ENCODE results near the gene LEMD2. TPM values are rescaled to one million over a fixed set of nuclear protein-coding genes. Genes with fewer than 3 reads are reported as not detected.

LEMD2 gene
- polyA plus RNA-seq, 1 donor (not counting 4 experiments of a cell fraction or from before 2014, with no cell fraction given): 48.6 TPM

- Histone ChIP-seq H3K9me3 (ENCODE audit: control insufficient read depth, low read depth, low read length) (no peaks in the 10 kb centered on the region), H2AFZ (ENCODE audit: control insufficient read depth, low read length) (no peak within 1 kb of the TSS), H4K20me1 (ENCODE audit: control insufficient read depth, extremely low read depth, insufficient read depth, low read length) (no peaks in the 10 kb centered on the region), H3K36me3 (ENCODE audit: control insufficient read depth in 2 of 2, extremely low read depth in 1 of 2, insufficient read depth in 2 of 2, low read length in 2 of 2) (no peaks in the 10 kb centered on the region), H3K9ac (ENCODE audit: control insufficient read depth, extremely low read depth, insufficient read depth, low read length) (no peak within 1 kb of the TSS), H3K4me1 (ENCODE audit: control insufficient read depth, extremely low read depth, insufficient read depth, low read length) (no peaks in the 10 kb centered on the region), H3K27me3 (ENCODE audit: control insufficient read depth, extremely low read depth, insufficient read depth, low read length) (no peaks in the 10 kb centered on the region), H3K4me2 (ENCODE audit: control insufficient read depth, extremely low read depth, insufficient read depth, low read depth, low read length) (no peak within 1 kb of the TSS), H3K79me2 (ENCODE audit: control insufficient read depth, insufficient read depth, low read length) (no peaks in the 10 kb centered on the region), H3K4me3 (ENCODE audit: control insufficient read depth in 2 of 3, extremely low read depth in 1 of 3, insufficient read depth in 2 of 3, low read depth in 1 of 3, low read length in 3 of 3) (no peak within 1 kb of the TSS), H3K9me1 (ENCODE audit: control insufficient read depth, extremely low read depth, insufficient read depth, low read length) (no peaks in the 10 kb centered on the region), H3K27ac (ENCODE audit: control insufficient read depth, insufficient read depth, low read length) (no peak within 1 kb of the TSS)
- TF ChIP-seq CTCF (optimal IDR thresholded peaks at IDR 0.05 in 1 of 3, IDR thresholded peaks at IDR 0.05 in 1 of 3, conservative IDR thresholded peaks at IDR 0.05 in 1 of 3; ENCODE audit: extremely low read depth in 1 of 3, insufficient read depth in 2 of 3, low read length in 3 of 3) (no peak), EZH2 (IDR thresholded peaks at IDR 0.05; ENCODE audit: low read length) (no peak)
- no peak for FAIRE-seq
- dilution Hi-C loops (cut with MboI; ENCODE audit: extremely low pct_ligation_motif_present, low sequenced_read_pairs): no loop called here
- no peak for DNase-seq (ENCODE audit: low read depth, low spot score)
These were observed 14.7 kb upstream of the LEMD2 start, which contains the start of gene MLN for GRCh38 chr6:33803571-33804053. MLN (minus strand) TSS chr6:33804003; CDS start chr6:33801163, 2,840 bp downstream.

- no peak for TF ChIP-seq CTCF (optimal IDR thresholded peaks at IDR 0.05 in 1 of 3, IDR thresholded peaks at IDR 0.05 in 1 of 3, conservative IDR thresholded peaks at IDR 0.05 in 1 of 3; ENCODE audit: extremely low read depth in 1 of 3, insufficient read depth in 2 of 3, low read length in 3 of 3)
- TF ChIP-seq EZH2 (IDR thresholded peaks at IDR 0.05; ENCODE audit: low read length): no peak
- Histone ChIP-seq H3K4me1 (ENCODE audit: control insufficient read depth, extremely low read depth, insufficient read depth, low read length) (no peaks in the 10 kb centered on the region), H3K27me3 (ENCODE audit: control insufficient read depth, extremely low read depth, insufficient read depth, low read length) (no peaks in the 10 kb centered on the region), H3K36me3 (ENCODE audit: control insufficient read depth in 2 of 2, extremely low read depth in 1 of 2, insufficient read depth in 2 of 2, low read length in 2 of 2) (no peaks in the 10 kb centered on the region), H4K20me1 (ENCODE audit: control insufficient read depth, extremely low read depth, insufficient read depth, low read length) (no peaks in the 10 kb centered on the region), H3K79me2 (ENCODE audit: control insufficient read depth, insufficient read depth, low read length) (no peaks in the 10 kb centered on the region), H2AFZ (ENCODE audit: control insufficient read depth, low read length) (no peak overlapping the region), H3K27ac (ENCODE audit: control insufficient read depth, insufficient read depth, low read length) (no peak overlapping the region), H3K4me3 (ENCODE audit: control insufficient read depth in 2 of 3, extremely low read depth in 1 of 3, insufficient read depth in 2 of 3, low read depth in 1 of 3, low read length in 3 of 3) (no peak overlapping the region), H3K9ac (ENCODE audit: control insufficient read depth, extremely low read depth, insufficient read depth, low read length) (no peak overlapping the region), H3K9me1 (ENCODE audit: control insufficient read depth, extremely low read depth, insufficient read depth, low read length) (no peaks in the 10 kb centered on the region), H3K4me2 (ENCODE audit: control insufficient read depth, extremely low read depth, insufficient read depth, low read depth, low read length) (no peak overlapping the region), H3K9me3 (ENCODE audit: control insufficient read depth, low read depth, low read length) (no peaks in the 10 kb centered on the region)
- FAIRE-seq (no peak), DNase-seq (ENCODE audit: low read depth, low spot score) (no peak)
- dilution Hi-C loops (cut with MboI; ENCODE audit: extremely low pct_ligation_motif_present, low sequenced_read_pairs): no loop called here
These were observed 13.4 kb upstream of the LEMD2 start for GRCh38 chr6:33802186-33802958.

Measured in keratinocyte (primary cell).